Measurements from ENCODE around the gene NSD1.

Gene NSD1

DNA sequence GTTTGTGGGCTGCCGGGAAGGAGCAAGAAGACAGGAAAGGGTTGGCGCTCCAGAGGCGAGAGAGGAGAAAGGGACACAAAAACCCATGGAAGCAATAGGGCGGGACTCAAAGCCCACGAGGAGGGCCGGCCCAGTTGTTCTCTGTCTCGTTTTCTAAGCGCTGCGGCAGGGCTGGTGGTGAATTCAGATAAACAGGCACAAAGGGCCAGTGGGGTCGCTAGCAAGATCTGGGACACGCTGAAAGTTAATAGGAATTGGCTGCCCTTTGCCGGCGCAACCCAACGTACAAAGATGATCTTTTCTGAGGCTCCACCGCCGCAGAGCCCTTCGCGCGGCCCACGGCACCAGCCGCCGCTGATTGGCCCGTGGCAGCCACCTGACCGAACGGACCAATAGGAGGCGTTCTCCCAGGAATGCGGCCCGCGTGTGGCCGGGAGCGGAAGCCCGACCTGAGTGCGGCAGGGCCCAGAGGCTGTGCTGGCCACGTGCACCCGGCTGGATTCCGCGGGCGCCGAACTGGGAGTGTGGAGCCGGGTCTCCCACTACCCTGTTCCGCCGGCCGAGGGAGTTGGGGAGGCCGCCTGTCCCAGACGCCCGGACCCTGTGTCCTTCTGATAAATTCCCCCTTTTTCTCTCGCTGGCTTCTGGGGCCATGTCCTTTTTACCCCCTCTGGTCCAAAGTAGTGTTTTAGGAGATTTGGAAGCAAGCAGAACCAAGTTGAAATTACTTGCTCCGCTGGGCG is 16.8 kb upstream of the NSD1 start:
- Histone ChIP-seq H3K4me3 (ENCODE audit: extremely low read depth, insufficient read depth, low read length, poor library complexity, severe bottlenecking) (no peak overlapping the region), H3K27ac (ENCODE audit: low read depth, low read length, severe bottlenecking) (no peak overlapping the region), H3K4me1 (ENCODE audit: control insufficient read depth, insufficient read depth, low read length, poor library complexity, severe bottlenecking) (no peaks in the 10 kb centered on the region), H3K36me3 (ENCODE audit: control insufficient read depth, insufficient read depth, low read length) (no peaks in the 10 kb centered on the region), H3K9me3 (ENCODE audit: control insufficient read depth, low read length) (no peaks in the 10 kb centered on the region)
- WGBS, 2 experiments (ENCODE audit: insufficient coverage in 2 of 2): 82 to 92% methylated on average over 46 to 49 of the region's 49 CpGs

- Histone ChIP-seq H3K36me3 (ENCODE audit: control insufficient read depth, insufficient read depth, low read length) (no peaks in the 10 kb centered on the region), H3K9me3 (ENCODE audit: control insufficient read depth, low read length) (no peaks in the 10 kb centered on the region), H3K4me1 (ENCODE audit: control insufficient read depth, insufficient read depth, low read length, poor library complexity, severe bottlenecking) (no peaks in the 10 kb centered on the region), H3K27ac (ENCODE audit: low read depth, low read length, severe bottlenecking) (no peak overlapping the region), H3K4me3 (ENCODE audit: extremely low read depth, insufficient read depth, low read length, poor library complexity, severe bottlenecking) (no peak overlapping the region)
- 95 to 98% methylated on average over 21 to 26 of the region's 30 CpGs for WGBS, 2 experiments (ENCODE audit: insufficient coverage in 2 of 2)
Measured at GRCh38 chr5:177117441-177118045, 16.0 kb upstream of the NSD1 start.

- Histone ChIP-seq H3K27ac (ENCODE audit: low read depth, low read length, severe bottlenecking) (no peak overlapping the region), H3K4me1 (ENCODE audit: control insufficient read depth, insufficient read depth, low read length, poor library complexity, severe bottlenecking) (no peaks in the 10 kb centered on the region), H3K9me3 (ENCODE audit: control insufficient read depth, low read length) (no peaks in the 10 kb centered on the region), H3K4me3 (ENCODE audit: extremely low read depth, insufficient read depth, low read length, poor library complexity, severe bottlenecking) (no peak overlapping the region), H3K36me3 (ENCODE audit: control insufficient read depth, insufficient read depth, low read length) (no peaks in the 10 kb centered on the region)
- 96 to 100% methylated on average over 5 of the region's 5 CpGs for WGBS, 2 experiments (ENCODE audit: insufficient coverage in 2 of 2)
Measured at GRCh38 chr5:177122566-177122965, 11.0 kb upstream of the NSD1 start.

- Histone ChIP-seq H3K4me1 (ENCODE audit: control insufficient read depth, insufficient read depth, low read length, poor library complexity, severe bottlenecking) (no peaks in the 10 kb centered on the region), H3K4me3 (ENCODE audit: extremely low read depth, insufficient read depth, low read length, poor library complexity, severe bottlenecking) (no peak overlapping the region), H3K36me3 (ENCODE audit: control insufficient read depth, insufficient read depth, low read length) (no peaks in the 10 kb centered on the region), H3K27ac (ENCODE audit: low read depth, low read length, severe bottlenecking) (no peak overlapping the region), H3K9me3 (ENCODE audit: control insufficient read depth, low read length) (no peaks in the 10 kb centered on the region)
- 86 to 91% methylated on average over 7 to 8 of the region's 15 CpGs for WGBS, 2 experiments (ENCODE audit: insufficient coverage in 2 of 2)
Measured at GRCh38 chr5:177123789-177124485, 9.6 kb upstream of the NSD1 start.

DNA sequence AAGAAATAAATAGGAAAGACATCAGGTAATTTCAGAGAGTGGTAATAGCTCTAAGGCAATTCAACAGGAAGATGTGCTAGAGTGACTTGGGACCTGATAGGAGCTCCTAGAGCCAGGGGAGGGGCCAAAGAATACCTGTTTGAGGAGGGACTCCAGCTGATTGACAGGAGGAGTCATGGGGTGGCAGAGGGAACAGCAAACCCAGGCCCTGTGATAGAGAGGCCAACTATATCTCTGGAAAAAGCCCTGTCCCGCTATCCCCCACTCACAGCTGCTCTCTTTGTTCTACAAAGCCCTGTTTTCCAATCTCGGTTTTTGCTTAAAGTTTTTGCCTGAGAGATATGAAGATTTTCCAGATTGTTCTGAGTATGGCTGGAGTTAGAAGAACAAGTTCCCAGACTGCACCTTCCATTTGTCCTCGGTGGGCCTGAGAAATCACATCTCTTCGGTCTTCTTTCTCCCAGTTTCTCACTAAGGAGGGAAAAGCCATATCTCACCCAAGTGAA is 9.0 kb upstream of the NSD1 start:
- H3K9me3 ChIP-seq (ENCODE audit: control insufficient read depth, low read length): no peaks in the 10 kb centered on the region
- no peak overlapping the region for H3K27ac ChIP-seq (ENCODE audit: low read depth, low read length, severe bottlenecking)
- no peak overlapping the region for H3K4me3 ChIP-seq (ENCODE audit: extremely low read depth, insufficient read depth, low read length, poor library complexity, severe bottlenecking)
- 85 to 95% methylated on average over 2 to 3 of the region's 4 CpGs for WGBS, 2 experiments (ENCODE audit: insufficient coverage in 2 of 2)
- no peaks in the 10 kb centered on the region for H3K36me3 ChIP-seq (ENCODE audit: control insufficient read depth, insufficient read depth, low read length)
- no peaks in the 10 kb centered on the region for H3K4me1 ChIP-seq (ENCODE audit: control insufficient read depth, insufficient read depth, low read length, poor library complexity, severe bottlenecking)

DNA sequence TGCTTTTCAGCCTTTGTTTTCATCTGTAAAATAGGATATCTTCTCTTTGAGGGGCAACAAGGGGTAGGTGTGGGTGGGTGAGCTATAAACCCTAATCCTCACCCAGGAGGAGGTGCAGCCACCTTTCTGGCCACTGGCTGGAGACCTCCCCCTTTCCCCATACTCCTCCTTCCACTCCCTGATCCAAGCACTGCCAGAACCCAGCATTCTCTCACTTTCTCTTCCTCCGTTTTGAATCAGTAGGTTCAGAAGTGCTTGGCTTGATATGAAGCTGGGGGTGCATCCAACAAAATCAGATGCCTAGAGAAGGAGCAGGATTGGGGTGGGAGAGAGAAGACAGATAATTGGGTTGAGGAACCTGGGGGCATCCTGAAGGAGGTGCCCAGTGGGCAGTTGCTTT is 6.8 kb upstream of the NSD1 start:
- Histone ChIP-seq H3K27ac (ENCODE audit: low read depth, low read length, severe bottlenecking) (no peak overlapping the region), H3K36me3 (ENCODE audit: control insufficient read depth, insufficient read depth, low read length) (no peaks in the 10 kb centered on the region), H3K4me3 (ENCODE audit: extremely low read depth, insufficient read depth, low read length, poor library complexity, severe bottlenecking) (no peak overlapping the region), H3K4me1 (ENCODE audit: control insufficient read depth, insufficient read depth, low read length, poor library complexity, severe bottlenecking) (peaks cover 12% of the 10 kb centered on the region), H3K9me3 (ENCODE audit: control insufficient read depth, low read length) (no peaks in the 10 kb centered on the region)
- WGBS, 2 experiments (ENCODE audit: insufficient coverage in 2 of 2): no CpG with 5 or more reads among the region's 1 CpG

GRCh38 chr5:177128551-177128981 is 5.0 kb upstream of the NSD1 start:
- Histone ChIP-seq H3K27ac (ENCODE audit: low read depth, low read length, severe bottlenecking) (no peak overlapping the region), H3K4me3 (ENCODE audit: extremely low read depth, insufficient read depth, low read length, poor library complexity, severe bottlenecking) (no peak overlapping the region), H3K4me1 (ENCODE audit: control insufficient read depth, insufficient read depth, low read length, poor library complexity, severe bottlenecking) (peaks cover 12% of the 10 kb centered on the region), H3K9me3 (ENCODE audit: control insufficient read depth, low read length) (no peaks in the 10 kb centered on the region), H3K36me3 (ENCODE audit: control insufficient read depth, insufficient read depth, low read length) (no peaks in the 10 kb centered on the region)
- 95 to 100% methylated on average over 4 of the region's 4 CpGs for WGBS, 2 experiments (ENCODE audit: insufficient coverage in 2 of 2)

GRCh38 chr5:177130211-177131018 is 3.2 kb upstream of the NSD1 start:
- no peak overlapping the region for H3K27ac ChIP-seq (ENCODE audit: low read depth, low read length, severe bottlenecking)
- H3K9me3 ChIP-seq (ENCODE audit: control insufficient read depth, low read length): no peaks in the 10 kb centered on the region
- H3K4me3 ChIP-seq (ENCODE audit: extremely low read depth, insufficient read depth, low read length, poor library complexity, severe bottlenecking): no peak overlapping the region
- H3K4me1 ChIP-seq (ENCODE audit: control insufficient read depth, insufficient read depth, low read length, poor library complexity, severe bottlenecking): peaks cover 18% of the 10 kb centered on the region
- WGBS, 2 experiments (ENCODE audit: insufficient coverage in 2 of 2): 78 to 89% methylated on average over 4 to 5 of the region's 5 CpGs
- peaks cover 7% of the 10 kb centered on the region for H3K36me3 ChIP-seq (ENCODE audit: control insufficient read depth, insufficient read depth, low read length)

DNA sequence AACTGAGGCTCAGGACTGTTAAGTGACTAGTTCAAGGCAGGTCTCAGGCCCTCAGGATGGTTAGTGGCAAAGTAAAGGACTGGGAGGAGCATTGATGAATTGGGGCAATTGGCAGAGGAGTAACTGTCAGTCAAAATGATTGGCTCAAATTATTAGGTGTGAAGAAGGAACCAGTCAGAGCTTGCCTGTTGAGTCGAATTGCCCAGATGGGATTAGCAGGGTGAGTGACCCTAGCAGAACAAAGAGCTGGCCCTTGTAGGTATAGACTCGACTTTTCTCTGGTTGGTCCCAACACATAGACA is 2.6 kb upstream of the NSD1 start:
- 82 to 86% methylated on average over 2 of the region's 2 CpGs for WGBS, 2 experiments (ENCODE audit: insufficient coverage in 2 of 2)
- Histone ChIP-seq H3K4me3 (ENCODE audit: extremely low read depth, insufficient read depth, low read length, poor library complexity, severe bottlenecking) (no peak overlapping the region), H3K36me3 (ENCODE audit: control insufficient read depth, insufficient read depth, low read length) (peaks cover 11% of the 10 kb centered on the region), H3K4me1 (ENCODE audit: control insufficient read depth, insufficient read depth, low read length, poor library complexity, severe bottlenecking) (peaks cover 23% of the 10 kb centered on the region), H3K27ac (ENCODE audit: low read depth, low read length, severe bottlenecking) (no peak overlapping the region), H3K9me3 (ENCODE audit: control insufficient read depth, low read length) (no peaks in the 10 kb centered on the region)

- WGBS, 2 experiments (ENCODE audit: insufficient coverage in 2 of 2): 43 to 62% methylated on average over 17 to 31 of the region's 31 CpGs
- Histone ChIP-seq H3K36me3 (ENCODE audit: control insufficient read depth, insufficient read depth, low read length) (peaks cover 17% of the 10 kb centered on the region), H3K9me3 (ENCODE audit: control insufficient read depth, low read length) (no peaks in the 10 kb centered on the region), H3K4me3 (ENCODE audit: extremely low read depth, insufficient read depth, low read length, poor library complexity, severe bottlenecking) (peak overlapping the region; percentile 46), H3K4me1 (ENCODE audit: control insufficient read depth, insufficient read depth, low read length, poor library complexity, severe bottlenecking) (peaks cover 29% of the 10 kb centered on the region), H3K27ac (ENCODE audit: low read depth, low read length, severe bottlenecking) (no peak overlapping the region)
Measured at GRCh38 chr5:177131352-177132135, 2.0 kb upstream of the NSD1 start.
